Type B pancreatic cell (in vitro differentiated cells): ENCODE data around the gene COL4A4. TPM values are rescaled to one million over a fixed set of nuclear protein-coding genes. Genes with fewer than 3 reads are reported as not detected.
A peak's percentile ranks its signal among the peaks of the same experiment; 100 is the strongest.

Experiments used
- DNase-seq: peaks from one replicate; pipeline ENCODE4 v3.0.0; 2021; ENCODE audit warnings: mixed read lengths; ENCODE audit not compliant: unreplicated experiment; ENCODE audit errors: extremely low spot score
- H3K27ac Mint-ChIP-seq: 2 replicates; pipeline ENCODE4 v1.8.0; 2021; ENCODE audit warnings: mild to moderate bottlenecking, mixed read lengths
- H3K27me3 Mint-ChIP-seq: 2 replicates; pipeline ENCODE4 v1.8.0; 2021; ENCODE audit warnings: mixed read lengths
- H3K36me3 Mint-ChIP-seq: 2 replicates; pipeline ENCODE4 v1.8.0; 2021; ENCODE audit warnings: mixed read lengths
- H3K4me1 Mint-ChIP-seq: one replicate; pipeline ENCODE4 v1.8.0; 2021; ENCODE audit warnings: mixed read lengths; ENCODE audit not compliant: unreplicated experiment
- H3K4me3 Mint-ChIP-seq: 2 replicates; pipeline ENCODE4 v1.8.0; 2021; ENCODE audit warnings: mild to moderate bottlenecking, mixed read lengths
- H3K9me3 Mint-ChIP-seq: 2 replicates; pipeline ENCODE4 v1.8.0; 2021; ENCODE audit warnings: mixed read lengths
- CTCF ChIP-seq: fragments of 200-600 bp; sonication (generic); conservative IDR thresholded peaks from 2 replicates; pipeline ENCODE4 v1.5.0; 2021; ENCODE audit warnings: antibody characterized with exemption, mild to moderate bottlenecking
- total RNA-seq: library from RNA; stranded (reverse); gene quantifications from 2 replicates; pipeline ENCODE4 v1.2.1, GENCODE V29; 2021; ENCODE audit warnings: low replicate concordance

COL4A4 gene
- total RNA-seq, 1 donor from 2014 or later = 1.1 TPM

GRCh38 chr2:227160164-227160563, 3.8 kb downstream of the COL4A4 start:
- TF ChIP-seq CTCF = no peak
- H3K27me3 Mint-ChIP-seq = peaks cover 75% of the 10 kb centered on the region
- H3K27ac Mint-ChIP-seq = no peak overlapping the region
- H3K9me3 Mint-ChIP-seq = peaks cover 4% of the 10 kb centered on the region
- H3K36me3 Mint-ChIP-seq = no peaks in the 10 kb centered on the region
- DNase-seq = no peak
- peaks cover 3% of the 10 kb centered on the region for H3K4me1 Mint-ChIP-seq
- H3K4me3 Mint-ChIP-seq = no peak overlapping the region

- DNase-seq = no peak
- Mint-ChIP-seq H3K27ac (no peak overlapping the region), H3K4me1 (no peaks in the 10 kb centered on the region), H3K36me3 (no peaks in the 10 kb centered on the region), H3K9me3 (peaks cover 4% of the 10 kb centered on the region), H3K4me3 (no peak overlapping the region), H3K27me3 (peaks cover 51% of the 10 kb centered on the region)
- peak; percentile 29 for TF ChIP-seq CTCF
These were observed 8.8 kb downstream of the COL4A4 start for GRCh38 chr2:227154986-227155774.

- no peaks in the 10 kb centered on the region for H3K4me1 Mint-ChIP-seq
- no peak for DNase-seq
- H3K4me3 Mint-ChIP-seq = no peak overlapping the region
- no peak for TF ChIP-seq CTCF
- peaks cover 38% of the 10 kb centered on the region for H3K27me3 Mint-ChIP-seq
- H3K27ac Mint-ChIP-seq = peak overlapping the region; percentile 13
- no peaks in the 10 kb centered on the region for H3K36me3 Mint-ChIP-seq
- peaks cover under 1% of the 10 kb centered on the region for H3K9me3 Mint-ChIP-seq
These were observed 10.1 kb downstream of the COL4A4 start for GRCh38 chr2:227153758-227154486.

GRCh38 chr2:227153307-227153706, 10.7 kb downstream of the COL4A4 start:
- no peak for TF ChIP-seq CTCF
- no peaks in the 10 kb centered on the region for H3K4me1 Mint-ChIP-seq
- no peaks in the 10 kb centered on the region for H3K36me3 Mint-ChIP-seq
- peaks cover 36% of the 10 kb centered on the region for H3K27me3 Mint-ChIP-seq
- no peak for DNase-seq
- H3K27ac Mint-ChIP-seq = peak overlapping the region; percentile 13
- H3K4me3 Mint-ChIP-seq = no peak overlapping the region
- no peaks in the 10 kb centered on the region for H3K9me3 Mint-ChIP-seq

GRCh38 chr2:227152093-227152766, 11.8 kb downstream of the COL4A4 start:
- Mint-ChIP-seq H3K4me1 (no peaks in the 10 kb centered on the region), H3K4me3 (no peak overlapping the region), H3K9me3 (no peaks in the 10 kb centered on the region), H3K27ac (no peak overlapping the region), H3K36me3 (no peaks in the 10 kb centered on the region), H3K27me3 (peaks cover 31% of the 10 kb centered on the region)
- no peak for TF ChIP-seq CTCF
- DNase-seq = no peak
